Neural crest cell (in vitro differentiated cells): ENCODE results near the gene DCHS2. TPM values are rescaled to one million over a fixed set of nuclear protein-coding genes. Genes with fewer than 3 reads are reported as not detected.

Source experiments
- DNase-seq: peaks from one replicate; pipeline ENCODE4 v3.0.0; 2021; ENCODE audit warnings: low read depth, mixed read lengths, low spot score
- H3K27ac Mint-ChIP-seq: one replicate; pipeline ENCODE4 v1.8.0; 2021; ENCODE audit warnings: mild to moderate bottlenecking, mixed read lengths; ENCODE audit not compliant: unreplicated experiment
- H3K27me3 Mint-ChIP-seq: 2 replicates; pipeline ENCODE4 v1.8.0; 2021; ENCODE audit warnings: low read depth, mild to moderate bottlenecking, mixed read lengths
- H3K36me3 Mint-ChIP-seq: 2 replicates; pipeline ENCODE4 v1.8.0; 2021; ENCODE audit warnings: low read depth, mild to moderate bottlenecking, mixed read lengths
- H3K4me1 Mint-ChIP-seq: 2 replicates; pipeline ENCODE4 v1.8.0; 2021; ENCODE audit warnings: mixed read lengths
- H3K4me3 Mint-ChIP-seq: one replicate; pipeline ENCODE4 v1.8.0; 2021; ENCODE audit warnings: mild to moderate bottlenecking, mixed read lengths
- H3K9me3 Mint-ChIP-seq: 2 replicates; pipeline ENCODE4 v1.8.0; 2021; ENCODE audit warnings: mixed read lengths
- CTCF ChIP-seq: fragments of 200-600 bp; sonication (generic); conservative IDR thresholded peaks from 2 replicates; pipeline ENCODE4 v1.5.0; 2021; ENCODE audit warnings: antibody characterized with exemption, mild to moderate bottlenecking
- total RNA-seq: library from RNA; stranded (reverse); gene quantifications from 2 replicates; pipeline ENCODE4 v1.2.1, GENCODE V29; 2021

DCHS2 gene
- total RNA-seq, 1 donor from 2014 or later = 1.2 TPM

- Mint-ChIP-seq H3K27ac (no peak overlapping the region), H3K9me3 (no peaks in the 10 kb centered on the region), H3K27me3 (no peaks in the 10 kb centered on the region), H3K36me3 (no peaks in the 10 kb centered on the region), H3K4me1 (no peaks in the 10 kb centered on the region), H3K4me3 (no peak overlapping the region)
- no peak for TF ChIP-seq CTCF
- no peak for DNase-seq
These were observed 52.4 kb downstream of the DCHS2 start for GRCh38 chr4:154439224-154439623.

DNA sequence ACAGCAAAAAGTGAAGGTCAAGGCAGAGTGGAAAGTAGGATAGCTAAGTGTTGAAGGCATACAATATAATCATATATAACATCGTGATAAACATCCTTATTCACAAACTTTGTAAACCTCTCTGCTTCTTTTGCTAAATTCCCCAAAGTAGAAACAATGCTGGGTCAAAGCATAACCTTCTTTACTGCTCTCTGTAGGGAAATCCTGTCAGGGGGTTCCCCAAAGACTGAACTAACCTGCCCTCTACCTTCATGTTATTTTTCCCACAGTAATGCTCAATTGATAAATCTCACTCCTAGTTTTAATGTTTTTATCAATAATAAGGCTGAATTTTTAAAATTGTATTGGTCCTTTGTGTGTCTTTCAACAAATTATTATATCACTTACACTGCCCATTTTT is 55.7 kb downstream of the DCHS2 start:
- Mint-ChIP-seq H3K4me1 (no peaks in the 10 kb centered on the region), H3K27ac (no peak overlapping the region), H3K27me3 (no peaks in the 10 kb centered on the region), H3K36me3 (no peaks in the 10 kb centered on the region), H3K4me3 (no peak overlapping the region), H3K9me3 (no peaks in the 10 kb centered on the region)
- DNase-seq = no peak
- TF ChIP-seq CTCF = no peak

DNA sequence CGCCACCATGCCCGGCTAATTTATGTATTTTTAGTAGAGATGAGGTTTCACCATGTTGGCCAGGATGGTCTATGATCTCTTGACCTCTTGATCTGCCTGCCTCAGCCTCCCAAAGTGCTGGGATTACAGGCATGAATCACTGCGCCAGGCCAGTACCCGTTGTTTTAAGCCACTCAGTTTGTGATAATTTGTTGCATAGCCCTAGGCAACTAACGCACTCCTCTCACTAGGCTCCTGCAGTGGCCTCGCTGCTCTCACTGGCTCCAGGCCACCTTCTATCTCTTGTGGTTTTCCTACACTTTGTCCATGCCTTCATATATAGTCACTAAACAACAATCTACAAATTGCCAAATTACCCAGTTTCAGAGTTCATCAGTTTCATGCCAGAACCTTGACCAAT is 58.1 kb downstream of the DCHS2 start:
- Mint-ChIP-seq H3K4me3 (no peak overlapping the region), H3K9me3 (no peaks in the 10 kb centered on the region), H3K36me3 (no peaks in the 10 kb centered on the region), H3K27me3 (no peaks in the 10 kb centered on the region), H3K27ac (no peak overlapping the region), H3K4me1 (no peaks in the 10 kb centered on the region)
- no peak for DNase-seq
- no peak for TF ChIP-seq CTCF

DNA sequence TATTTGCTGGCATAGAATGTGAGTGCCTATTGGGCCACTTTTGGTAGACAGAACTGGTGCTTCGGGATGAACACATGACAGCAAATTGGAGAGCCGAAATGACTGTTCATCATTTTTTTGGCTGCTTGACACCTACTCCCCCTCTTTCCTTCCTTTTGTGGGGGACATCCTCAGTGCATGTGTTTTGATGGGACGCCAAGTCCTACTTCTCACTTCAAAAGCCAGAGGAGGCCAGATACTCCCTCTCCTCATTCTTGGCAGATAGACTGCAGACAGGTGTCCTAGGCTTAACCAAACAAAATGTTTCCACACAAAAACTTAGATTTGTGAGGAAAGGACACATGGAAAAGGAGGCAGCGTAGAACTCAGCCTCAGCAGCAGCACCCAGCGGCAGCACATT is 62.4 kb downstream of the DCHS2 start:
- H3K9me3 Mint-ChIP-seq = no peaks in the 10 kb centered on the region
- H3K27me3 Mint-ChIP-seq = peaks cover 11% of the 10 kb centered on the region
- H3K4me3 Mint-ChIP-seq = no peak overlapping the region

GRCh38 chr4:154427149-154427548 is 64.5 kb downstream of the DCHS2 start:
- no peak for DNase-seq
- Mint-ChIP-seq H3K27ac (no peak overlapping the region), H3K27me3 (peaks cover 13% of the 10 kb centered on the region), H3K4me3 (no peak overlapping the region), H3K36me3 (no peaks in the 10 kb centered on the region), H3K4me1 (peaks cover 10% of the 10 kb centered on the region), H3K9me3 (no peaks in the 10 kb centered on the region)
- TF ChIP-seq CTCF = no peak

More for the DNA sequence above, 62.4 kb downstream of the DCHS2 start:
- no peak for DNase-seq
- no peaks in the 10 kb centered on the region for H3K36me3 Mint-ChIP-seq
- no peak for TF ChIP-seq CTCF
- peaks cover 10% of the 10 kb centered on the region for H3K4me1 Mint-ChIP-seq
- H3K27ac Mint-ChIP-seq = no peak overlapping the region

GRCh38 chr4:154425514-154425913 is 66.1 kb downstream of the DCHS2 start:
- peaks cover 10% of the 10 kb centered on the region for H3K4me1 Mint-ChIP-seq
- H3K36me3 Mint-ChIP-seq = no peaks in the 10 kb centered on the region
- H3K27ac Mint-ChIP-seq = no peak overlapping the region
- peaks cover 13% of the 10 kb centered on the region for H3K27me3 Mint-ChIP-seq
- DNase-seq = no peak
- H3K9me3 Mint-ChIP-seq = no peaks in the 10 kb centered on the region
- no peak overlapping the region for H3K4me3 Mint-ChIP-seq
- no peak for TF ChIP-seq CTCF
